Activated B cell treated with CpG ODN at 0.5 μM for 24 hours (primary cell): ENCODE results near the gene ZCCHC7. TPM values are rescaled to one million over a fixed set of nuclear protein-coding genes. Genes with fewer than 3 reads are reported as not detected.
"Not testable (repeated sequence)": the region's sequence is repeated elsewhere in the genome, so short reads cannot be mapped to it uniquely, and the experiment has no call there.

Source experiments
- ATAC-seq: fragments of 200-7000 bp; cut with Tn5 transposase; one replicate; pipeline ENCODE4 v1.10.0; 2021; ENCODE audit warnings: low read depth, mild to moderate bottlenecking, moderate library complexity
- CTCF ChIA-PET: fragments of 350-600 bp; sonication (Branson Sonifier 250); formaldehyde crosslinking; loops from one replicate; lab custom pipeline; 2021; ENCODE audit warnings: antibody characterized with exemption; lab: Charles Lee
- POLR2A ChIA-PET: fragments of 350-600 bp; sonication (Branson Sonifier 250); formaldehyde crosslinking; loops from one replicate; lab custom pipeline; 2021; ENCODE audit warnings: antibody characterized with exemption; lab: Charles Lee
- DNase-seq: peaks from one replicate; pipeline ENCODE4 v3.0.0; 2022
- H3K27ac Mint-ChIP-seq: one replicate; pipeline ENCODE4 v1.8.0; 2020; ENCODE audit warnings: mixed read lengths
- H3K27me3 Mint-ChIP-seq: one replicate; pipeline ENCODE4 v1.8.0; 2021; ENCODE audit warnings: mixed read lengths
- H3K36me3 Mint-ChIP-seq: one replicate; pipeline ENCODE4 v1.8.0; 2021; ENCODE audit warnings: low read depth, mixed read lengths
- H3K4me1 Mint-ChIP-seq: one replicate; pipeline ENCODE4 v1.8.0; 2021; ENCODE audit warnings: mixed read lengths
- H3K4me3 Mint-ChIP-seq: one replicate; pipeline ENCODE4 v1.8.0; 2020; ENCODE audit warnings: mild to moderate bottlenecking, mixed read lengths
- H3K9me3 Mint-ChIP-seq: one replicate; pipeline ENCODE4 v1.8.0; 2020; ENCODE audit warnings: mixed read lengths
- intact Hi-C: fragments of 100-400 bp; cut with micrococcal nuclease; formaldehyde crosslinking; loops from one replicate; pipeline ENCODE4 v1.15.1; 2024
- total RNA-seq: library from RNA; stranded (reverse); gene quantifications from 2 replicates; pipeline ENCODE4 v1.2.3, GENCODE V29; 2022
- TF ChIP-seq, protein P1 (sequence below): fragments of 200-600 bp; IDR thresholded peaks from one replicate; pipeline ENCODE4 v1.8.0; 2022; ENCODE audit warnings: antibody characterized with exemption, mild to moderate bottlenecking

The ZCCHC7 gene
- total RNA-seq, 1 donor from 2014 or later, result 70.3 TPM

DNA sequence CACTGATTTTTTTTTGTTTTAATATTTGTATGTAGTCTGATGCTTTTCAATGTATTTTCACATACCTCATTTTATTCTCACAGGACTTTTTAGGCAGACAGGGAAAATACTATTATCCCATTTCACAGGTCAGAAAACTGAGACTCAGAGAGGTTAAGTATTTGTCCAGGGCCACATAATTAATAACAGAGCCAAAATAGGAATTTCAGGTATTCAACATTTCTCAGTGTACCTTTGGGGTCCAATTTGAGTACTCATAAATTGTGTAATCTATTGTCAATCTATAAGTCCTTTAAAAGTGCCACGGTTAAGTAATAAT lies 181.4 kb downstream of the ZCCHC7 start:
- Mint-ChIP-seq H3K27me3 (no peaks in the 10 kb centered on the region), H3K36me3 (peaks cover 42% of the 10 kb centered on the region), H3K9me3 (no peaks in the 10 kb centered on the region), H3K4me3 (peak overlapping the region; percentile 73), H3K4me1 (peaks cover 86% of the 10 kb centered on the region), H3K27ac (peak overlapping the region; percentile 96)
- intact Hi-C loops, result loop anchor here (1.0 to 5.0 kb wide), 6 partner anchors 8 to 309 kb away; partner anchors contain the start of gene ZCCHC7
- CTCF ChIA-PET, result interaction anchor here (0.9 to 1.7 kb wide), 8 partner anchors 9 to 307 kb away, joined by 3 to 7 read pairs (median 4); no protein-coding TSS in a partner anchor
- ATAC-seq, result no peak
- POLR2A ChIA-PET, result interaction anchor here (0.7 to 7.3 kb wide), 23 partner anchors 8 to 308 kb away, joined by 3 to 79 read pairs (median 5); partner anchors contain the start of genes PAX5 and ZCCHC7
- no peak for DNase-seq
- TF ChIP-seq, protein P1, sequence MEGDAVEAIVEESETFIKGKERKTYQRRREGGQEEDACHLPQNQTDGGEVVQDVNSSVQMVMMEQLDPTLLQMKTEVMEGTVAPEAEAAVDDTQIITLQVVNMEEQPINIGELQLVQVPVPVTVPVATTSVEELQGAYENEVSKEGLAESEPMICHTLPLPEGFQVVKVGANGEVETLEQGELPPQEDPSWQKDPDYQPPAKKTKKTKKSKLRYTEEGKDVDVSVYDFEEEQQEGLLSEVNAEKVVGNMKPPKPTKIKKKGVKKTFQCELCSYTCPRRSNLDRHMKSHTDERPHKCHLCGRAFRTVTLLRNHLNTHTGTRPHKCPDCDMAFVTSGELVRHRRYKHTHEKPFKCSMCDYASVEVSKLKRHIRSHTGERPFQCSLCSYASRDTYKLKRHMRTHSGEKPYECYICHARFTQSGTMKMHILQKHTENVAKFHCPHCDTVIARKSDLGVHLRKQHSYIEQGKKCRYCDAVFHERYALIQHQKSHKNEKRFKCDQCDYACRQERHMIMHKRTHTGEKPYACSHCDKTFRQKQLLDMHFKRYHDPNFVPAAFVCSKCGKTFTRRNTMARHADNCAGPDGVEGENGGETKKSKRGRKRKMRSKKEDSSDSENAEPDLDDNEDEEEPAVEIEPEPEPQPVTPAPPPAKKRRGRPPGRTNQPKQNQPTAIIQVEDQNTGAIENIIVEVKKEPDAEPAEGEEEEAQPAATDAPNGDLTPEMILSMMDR, result no peak

GRCh38 chr9:37302277-37302676 lies 181.9 kb downstream of the ZCCHC7 start:
- ChIA-PET POLR2A (interaction anchor here (0.7 to 7.3 kb wide), 22 partner anchors 9 to 308 kb away, joined by 3 to 79 read pairs (median 5); partner anchors contain the start of genes PAX5 and ZCCHC7), CTCF (interaction anchor here (0.9 to 1.7 kb wide), 3 partner anchors 9 to 308 kb away, joined by 3 to 5 read pairs (median 3); no protein-coding TSS in a partner anchor)
- ATAC-seq (peak; percentile 84), DNase-seq (no peak)
- TF ChIP-seq, protein P1, result no peak
- Mint-ChIP-seq H3K27me3 (no peaks in the 10 kb centered on the region), H3K36me3 (peaks cover 47% of the 10 kb centered on the region), H3K9me3 (no peaks in the 10 kb centered on the region), H3K4me3 (peak overlapping the region; percentile 73), H3K4me1 (peaks cover 83% of the 10 kb centered on the region), H3K27ac (peak overlapping the region; percentile 96)
- intact Hi-C loops, result loop anchor here (1.0 to 5.0 kb wide), 6 partner anchors 8 to 309 kb away; partner anchors contain the start of gene ZCCHC7

GRCh38 chr9:37303272-37303671 lies 182.9 kb downstream of the ZCCHC7 start:
- not testable (repeated sequence) for DNase-seq, H3K9me3 Mint-ChIP-seq, ATAC-seq, H3K27me3 Mint-ChIP-seq
- H3K4me3 Mint-ChIP-seq, result peak overlapping the region; percentile 62
- intact Hi-C loops, result loop anchor here (2.0 to 5.0 kb wide), 4 partner anchors 156 to 310 kb away; partner anchors contain the start of gene ZCCHC7
- ChIA-PET POLR2A (interaction anchor here (0.8 to 7.3 kb wide), 14 partner anchors 10 to 299 kb away, joined by 3 to 79 read pairs (median 10); partner anchors contain the start of genes PAX5 and ZCCHC7), CTCF (interaction anchor here (1.0 kb wide), 1 partner anchor 8 kb away, joined by 3 read pairs; no protein-coding TSS in a partner anchor)
- H3K4me1 Mint-ChIP-seq, result peaks cover 76% of the 10 kb centered on the region
- H3K36me3 Mint-ChIP-seq, result peaks cover 43% of the 10 kb centered on the region
- peak overlapping the region; percentile 96 for H3K27ac Mint-ChIP-seq

GRCh38 chr9:37309136-37309535 lies 188.8 kb downstream of the ZCCHC7 start:
- ChIA-PET CTCF (interaction anchor here (0.6 to 3.4 kb wide), 13 partner anchors 9 to 317 kb away, joined by 3 to 14 read pairs (median 4); partner anchors contain the start of gene PAX5), POLR2A (interaction anchor here (0.6 to 1.9 kb wide), 17 partner anchors 15 to 436 kb away, joined by 3 to 19 read pairs (median 3); partner anchors contain the start of genes PAX5 and ZCCHC7)
- intact Hi-C loops, result loop anchor here (1.0 to 2.0 kb wide), 3 partner anchors 274 to 436 kb away; partner anchors contain the start of gene PAX5
- DNase-seq (no peak), ATAC-seq (peak; percentile 87)
- TF ChIP-seq, protein P1, result no peak
- Mint-ChIP-seq H3K27ac (peak overlapping the region; percentile 84), H3K4me1 (peaks cover 43% of the 10 kb centered on the region), H3K4me3 (no peak overlapping the region), H3K9me3 (peaks cover 2% of the 10 kb centered on the region), H3K36me3 (peaks cover 63% of the 10 kb centered on the region), H3K27me3 (no peaks in the 10 kb centered on the region)

DNA sequence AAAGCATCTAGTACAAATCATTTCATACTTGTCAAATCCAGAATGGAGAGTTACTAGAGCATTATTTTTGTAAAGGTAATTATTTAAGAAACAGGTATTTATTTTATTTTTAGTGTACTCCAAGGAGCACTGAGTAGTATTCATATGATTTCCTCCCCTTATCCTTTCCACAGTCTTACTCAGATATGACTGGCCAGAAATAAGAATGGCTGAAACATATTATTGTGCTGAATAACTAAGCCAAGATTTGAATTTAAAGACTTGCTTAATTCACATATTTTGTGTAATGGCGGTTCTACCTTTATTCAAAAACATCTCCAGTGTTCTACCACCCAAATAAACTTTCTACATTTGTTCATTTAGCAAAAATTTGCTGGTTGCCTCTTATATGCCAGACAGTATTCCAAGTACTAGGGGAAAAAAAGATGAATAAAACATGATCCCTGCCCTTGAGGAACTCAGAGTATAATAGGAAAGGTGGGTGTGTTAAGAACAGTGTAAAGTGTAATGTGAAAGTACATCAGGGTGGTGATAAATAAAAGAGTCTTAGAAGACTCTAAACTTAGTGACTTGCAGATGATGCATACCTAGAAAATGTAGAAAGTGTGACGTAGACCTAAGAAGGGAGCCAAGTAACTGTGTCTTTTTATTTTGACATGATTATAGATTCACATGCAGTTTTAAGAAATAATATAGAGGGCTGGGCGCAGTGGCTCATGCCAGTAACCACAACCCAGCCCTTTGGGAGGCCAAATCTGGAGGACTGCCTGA lies 191.7 kb downstream of the ZCCHC7 start:
- Mint-ChIP-seq H3K9me3 (peaks cover 2% of the 10 kb centered on the region), H3K27ac (peak overlapping the region; percentile 60), H3K4me1 (peaks cover 28% of the 10 kb centered on the region), H3K27me3 (no peaks in the 10 kb centered on the region), H3K4me3 (no peak overlapping the region), H3K36me3 (peaks cover 53% of the 10 kb centered on the region)
- TF ChIP-seq, protein P1, result no peak
- DNase-seq (no peak), ATAC-seq (no peak)
- ChIA-PET POLR2A (interaction anchor here (0.6 kb wide), 1 partner anchor 216 kb away, joined by 3 read pairs; no protein-coding TSS in a partner anchor), CTCF (interaction anchor here (2.2 kb wide), 1 partner anchor 439 kb away, joined by 6 read pairs; no protein-coding TSS in a partner anchor)
- intact Hi-C loops, result no loop called here
